ENCODE results near the gene TRIM46. TPM values are rescaled to one million over a fixed set of nuclear protein-coding genes. Genes with fewer than 3 reads are reported as not detected.

TRIM46 gene
- total and polyA plus RNA-seq, 2 donors from 2014 or later, result 0.28 to 2.1 TPM

GRCh38 chr1:155130272-155131006 is 43.2 kb upstream of the TRIM46 start:
- Histone ChIP-seq H3K4me3 (ENCODE audit: low read length in 3 of 3) (peak overlapping the region; percentile 1 to 99 (median 96)), H3K4me1 (ENCODE audit: control insufficient read depth in 2 of 3, insufficient read depth in 2 of 3, low read depth in 1 of 3, low read length in 3 of 3) (peaks cover 0 to 41% (median 22%) of the 10 kb centered on the region in 3 donors), H3K36me3 (ENCODE audit: control insufficient read depth in 2 of 3, insufficient read depth in 3 of 3, low read length in 3 of 3) (peaks cover 3 to 31% (median 23%) of the 10 kb centered on the region in 3 donors), H3K27me3 (ENCODE audit: control insufficient read depth, insufficient read depth, low read length) (no peaks in the 10 kb centered on the region), H3K9ac (ENCODE audit: low read length in 3 of 3) (peak overlapping the region in 2 of 3 donors; percentile 45 to 83), H3K27ac (ENCODE audit: low read depth in 2 of 2, low read length in 2 of 2) (peak overlapping the region; percentile 90 to 97), H3K9me3 (ENCODE audit: control insufficient read depth in 2 of 3, insufficient read depth in 1 of 3, low read length in 3 of 3) (no peaks in the 10 kb centered on the region)
- TF ChIP-seq, protein P1, sequence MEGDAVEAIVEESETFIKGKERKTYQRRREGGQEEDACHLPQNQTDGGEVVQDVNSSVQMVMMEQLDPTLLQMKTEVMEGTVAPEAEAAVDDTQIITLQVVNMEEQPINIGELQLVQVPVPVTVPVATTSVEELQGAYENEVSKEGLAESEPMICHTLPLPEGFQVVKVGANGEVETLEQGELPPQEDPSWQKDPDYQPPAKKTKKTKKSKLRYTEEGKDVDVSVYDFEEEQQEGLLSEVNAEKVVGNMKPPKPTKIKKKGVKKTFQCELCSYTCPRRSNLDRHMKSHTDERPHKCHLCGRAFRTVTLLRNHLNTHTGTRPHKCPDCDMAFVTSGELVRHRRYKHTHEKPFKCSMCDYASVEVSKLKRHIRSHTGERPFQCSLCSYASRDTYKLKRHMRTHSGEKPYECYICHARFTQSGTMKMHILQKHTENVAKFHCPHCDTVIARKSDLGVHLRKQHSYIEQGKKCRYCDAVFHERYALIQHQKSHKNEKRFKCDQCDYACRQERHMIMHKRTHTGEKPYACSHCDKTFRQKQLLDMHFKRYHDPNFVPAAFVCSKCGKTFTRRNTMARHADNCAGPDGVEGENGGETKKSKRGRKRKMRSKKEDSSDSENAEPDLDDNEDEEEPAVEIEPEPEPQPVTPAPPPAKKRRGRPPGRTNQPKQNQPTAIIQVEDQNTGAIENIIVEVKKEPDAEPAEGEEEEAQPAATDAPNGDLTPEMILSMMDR (IDR thresholded peaks at IDR 0.05; ENCODE audit: borderline replicate concordance, extremely low read depth, insufficient read depth), result no peak
- intact Hi-C loops (cut with DNase I), result no loop called here
- peak in 4 of 5 donors; percentile 61 to 84 (median 72) for DNase-seq
- FAIRE-seq, result no peak

DNA sequence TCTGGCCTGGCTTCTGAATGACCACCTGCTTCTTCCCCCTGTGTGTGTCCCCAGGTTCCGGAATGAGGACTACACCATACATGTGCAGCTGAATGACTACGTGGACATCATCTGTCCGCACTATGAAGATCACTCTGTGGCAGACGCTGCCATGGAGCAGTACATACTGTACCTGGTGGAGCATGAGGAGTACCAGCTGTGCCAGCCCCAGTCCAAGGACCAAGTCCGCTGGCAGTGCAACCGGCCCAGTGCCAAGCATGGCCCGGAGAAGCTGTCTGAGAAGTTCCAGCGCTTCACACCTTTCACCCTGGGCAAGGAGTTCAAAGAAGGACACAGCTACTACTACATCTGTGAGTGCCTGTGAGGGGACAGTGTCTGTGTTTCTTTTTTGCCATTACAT is 42.4 kb upstream of the TRIM46 start:
- intact Hi-C loops (cut with DNase I), result no loop called here
- no peak for DNase-seq
- no peak for FAIRE-seq

DNA sequence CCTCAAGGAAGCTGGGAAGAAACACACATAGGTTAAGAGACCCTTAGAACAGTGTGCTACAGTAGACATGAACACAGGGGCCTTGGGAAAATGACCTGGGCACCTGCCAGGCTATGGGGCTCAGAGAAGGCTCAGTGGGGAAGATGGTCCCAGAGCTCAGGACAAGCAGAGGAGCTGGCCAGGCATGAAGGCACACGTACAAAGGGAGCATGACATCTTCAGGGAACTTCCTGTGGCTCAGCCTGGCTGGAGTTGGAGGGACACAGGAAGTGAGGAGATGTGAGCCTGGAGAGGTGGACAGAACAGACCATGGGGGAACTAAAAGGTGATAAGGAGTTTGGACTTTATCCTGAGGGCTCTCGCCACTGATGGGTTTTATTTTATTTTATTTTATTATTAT is 41.8 kb upstream of the TRIM46 start:
- H3K4me3 ChIP-seq (ENCODE audit: low read length in 3 of 3), result peak overlapping the region in 2 of 3 donors; percentile 96 to 99
- peaks cover 0 to 37% (median 22%) of the 10 kb centered on the region in 3 donors for H3K4me1 ChIP-seq (ENCODE audit: control insufficient read depth in 2 of 3, insufficient read depth in 2 of 3, low read depth in 1 of 3, low read length in 3 of 3)
- FAIRE-seq, result no peak
- H3K27ac ChIP-seq (ENCODE audit: low read depth in 2 of 2, low read length in 2 of 2), result peak overlapping the region in 1 of 2 donors; percentile 90
- TF ChIP-seq, protein P1 (IDR thresholded peaks at IDR 0.05; ENCODE audit: borderline replicate concordance, extremely low read depth, insufficient read depth), result no peak
- peak overlapping the region in 1 of 3 donors; percentile 20 for H3K9ac ChIP-seq (ENCODE audit: low read length in 3 of 3)
- no peaks in the 10 kb centered on the region for H3K9me3 ChIP-seq (ENCODE audit: control insufficient read depth in 2 of 3, insufficient read depth in 1 of 3, low read length in 3 of 3)
- intact Hi-C loops (cut with DNase I), result no loop called here
- peak in 1 of 5 donors; percentile 21 for DNase-seq
- H3K27me3 ChIP-seq (ENCODE audit: control insufficient read depth, insufficient read depth, low read length), result no peaks in the 10 kb centered on the region
- H3K36me3 ChIP-seq (ENCODE audit: control insufficient read depth in 2 of 3, insufficient read depth in 3 of 3, low read length in 3 of 3), result peaks cover 3 to 31% (median 23%) of the 10 kb centered on the region in 3 donors

More for the DNA sequence above, 42.4 kb upstream of the TRIM46 start:
- H3K9ac ChIP-seq (ENCODE audit: low read length in 3 of 3), result peak overlapping the region in 2 of 3 donors; percentile 12 to 83
- H3K27me3 ChIP-seq (ENCODE audit: control insufficient read depth, insufficient read depth, low read length), result no peaks in the 10 kb centered on the region
- peaks cover 0 to 39% (median 22%) of the 10 kb centered on the region in 3 donors for H3K4me1 ChIP-seq (ENCODE audit: control insufficient read depth in 2 of 3, insufficient read depth in 2 of 3, low read depth in 1 of 3, low read length in 3 of 3)
- H3K27ac ChIP-seq (ENCODE audit: low read depth in 2 of 2, low read length in 2 of 2), result peak overlapping the region; percentile 45 to 90
- peak overlapping the region in 2 of 3 donors; percentile 96 to 99 for H3K4me3 ChIP-seq (ENCODE audit: low read length in 3 of 3)
- TF ChIP-seq, protein P1 (IDR thresholded peaks at IDR 0.05; ENCODE audit: borderline replicate concordance, extremely low read depth, insufficient read depth), result no peak
- H3K9me3 ChIP-seq (ENCODE audit: control insufficient read depth in 2 of 3, insufficient read depth in 1 of 3, low read length in 3 of 3), result no peaks in the 10 kb centered on the region
- H3K36me3 ChIP-seq (ENCODE audit: control insufficient read depth in 2 of 3, insufficient read depth in 3 of 3, low read length in 3 of 3), result peaks cover 3 to 31% (median 23%) of the 10 kb centered on the region in 3 donors
